ENCODE measurements around the gene TRIM58.

- no peak for TF ChIP-seq CTCF (IDR thresholded peaks at IDR 0.05)
- no peak for TF ChIP-seq POLR2A (IDR thresholded peaks at IDR 0.05)
- no peak for TF ChIP-seq POLR2AphosphoS5 (IDR thresholded peaks at IDR 0.05)
These were observed 7.4 kb upstream of the TRIM58 start for GRCh38 chr1:247849616-247850015.
